HEK293T (cell line): ENCODE data around the gene GALT.

Source experiments
- ARNT ChIP-seq: fragments of 450-650 bp; IDR thresholded peaks from 2 replicates; pipeline ENCODE4 v1.6.1; 2017; ENCODE audit warnings: mild to moderate bottlenecking
- BHLHE40 ChIP-seq: fragments of 450-650 bp; IDR thresholded peaks from 2 replicates; pipeline ENCODE4 v1.6.1; 2016; ENCODE audit warnings: mild to moderate bottlenecking, moderate library complexity, borderline replicate concordance
- ELF4 ChIP-seq: fragments of 450-650 bp; IDR thresholded peaks from 2 replicates; pipeline ENCODE4 v1.6.1; 2017; ENCODE audit warnings: antibody characterized with exemption
- FOXA1 ChIP-seq: fragments of 450-650 bp; IDR thresholded peaks from 2 replicates; pipeline ENCODE4 v1.6.1; 2016; ENCODE audit warnings: mild to moderate bottlenecking
- FOXK2 ChIP-seq: fragments of 450-650 bp; IDR thresholded peaks from 2 replicates; pipeline ENCODE4 v1.6.1; 2016; ENCODE audit warnings: mild to moderate bottlenecking
- FOXM1 ChIP-seq: fragments of 450-650 bp; IDR thresholded peaks from 2 replicates; pipeline ENCODE4 v1.6.1; 2017; ENCODE audit warnings: mild to moderate bottlenecking, borderline replicate concordance
- HDGF ChIP-seq: fragments of 450-650 bp; IDR thresholded peaks from 2 replicates; pipeline ENCODE4 v1.6.1; 2017; ENCODE audit warnings: antibody characterized with exemption, borderline replicate concordance
- LEF1 ChIP-seq: fragments of 450-650 bp; IDR thresholded peaks from 2 replicates; pipeline ENCODE4 v1.6.1; 2017; ENCODE audit warnings: mild to moderate bottlenecking, borderline replicate concordance
- NFRKB ChIP-seq: fragments of 450-650 bp; IDR thresholded peaks from 2 replicates; pipeline ENCODE4 v1.6.1; 2016; ENCODE audit warnings: mild to moderate bottlenecking, moderate library complexity
- PKNOX1 ChIP-seq: fragments of 450-650 bp; IDR thresholded peaks from 2 replicates; pipeline ENCODE4 v1.6.1; 2016
- SP1 ChIP-seq: fragments of 450-650 bp; IDR thresholded peaks from 2 replicates; pipeline ENCODE4 v1.6.1; 2017
- SUZ12 ChIP-seq: fragments of 450-650 bp; IDR thresholded peaks from 2 replicates; pipeline ENCODE4 v1.6.1; 2016; ENCODE audit warnings: mild to moderate bottlenecking
- TARDBP ChIP-seq: fragments of 450-650 bp; IDR thresholded peaks from 2 replicates; pipeline ENCODE4 v1.6.1; 2016

DNA sequence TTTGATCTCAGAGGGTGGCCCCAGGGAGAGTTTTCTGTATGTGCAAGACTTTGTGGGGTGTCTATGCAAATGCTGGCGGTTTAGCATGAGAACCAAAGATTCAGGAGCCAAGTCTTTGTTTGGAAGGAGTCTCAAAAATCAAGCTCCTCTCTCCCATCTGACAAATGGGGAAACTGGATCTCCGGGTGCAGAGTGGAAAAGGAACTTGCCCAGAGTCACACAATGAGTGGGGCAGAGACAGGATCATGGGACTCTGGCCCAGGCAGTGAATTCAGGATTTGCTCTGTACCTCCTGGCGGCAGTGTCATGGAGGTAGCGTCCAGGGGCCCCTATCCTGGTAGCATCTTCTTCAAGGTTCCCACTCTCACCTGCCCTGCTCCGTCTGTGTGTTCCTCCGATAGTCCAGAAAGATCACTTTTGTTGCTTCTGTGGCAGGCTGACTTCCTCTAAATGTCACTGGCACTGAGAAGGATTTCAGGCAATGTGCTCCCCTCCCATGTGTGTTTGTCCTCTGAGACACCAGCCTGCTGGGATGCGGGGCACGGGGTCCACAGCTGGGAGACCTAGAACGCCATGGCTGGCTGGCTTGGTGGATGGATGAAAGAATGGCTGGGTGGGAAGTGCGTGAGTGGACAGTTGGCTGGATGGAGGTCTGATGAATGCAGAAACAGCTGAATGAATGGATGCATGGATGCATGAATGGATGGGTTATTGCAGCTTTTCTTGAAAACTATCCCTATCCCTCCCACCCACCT is 41.0 kb downstream of the GALT start:
- no peak for TF ChIP-seq LEF1
- TF ChIP-seq SP1, result no peak
- TF ChIP-seq ARNT, result no peak
- no peak for TF ChIP-seq BHLHE40
- no peak for TF ChIP-seq FOXK2
- no peak for TF ChIP-seq SUZ12
- no peak for TF ChIP-seq ELF4
- no peak for TF ChIP-seq FOXM1
- TF ChIP-seq NFRKB, result no peak
- TF ChIP-seq FOXA1, result no peak
- TF ChIP-seq TARDBP, result no peak
- TF ChIP-seq PKNOX1, result no peak
- TF ChIP-seq HDGF, result no peak
